K562 (cell line): ENCODE data around the gene INO80E. TPM values are rescaled to one million over a fixed set of nuclear protein-coding genes. Genes with fewer than 3 reads are reported as not detected.
A peak's percentile ranks its signal among the peaks of the same experiment; 100 is the strongest.

Source experiments
- ATF1 ChIP-seq, 2 experiments: fragments of 450-650 bp in 1 of 2; IDR thresholded peaks; 2 replicates each; pipeline ENCODE4 v1.6.1; 2016; ENCODE audit warnings: missing compliant biosample characterization in 1 of 2, missing genetic modification characterization in 1 of 2
- BRD9 ChIP-seq: fragments of 450-650 bp; IDR thresholded peaks from 2 replicates; pipeline ENCODE4 v1.6.1; 2018; ENCODE audit warnings: low read depth; ENCODE audit not compliant: partially characterized antibody
- CSDE1 ChIP-seq, 2 experiments: fragments of 450-650 bp; IDR thresholded peaks; 2 replicates each; pipeline ENCODE4 v1.6.1; 2016; ENCODE audit warnings: mild to moderate bottlenecking in 1 of 2
- CXXC5 ChIP-seq: fragments of 250-450 bp; sonication (Bioruptor Pico); IDR thresholded peaks from 2 replicates; pipeline ENCODE4 v1.8.0; 2022; ENCODE audit warnings: inconsistent platforms, mild to moderate bottlenecking, moderate library complexity
- ELF1 ChIP-seq: fragments of 200-800 bp; sonication (Bioruptor generic); IDR thresholded peaks from 2 replicates; pipeline ENCODE4 v1.6.1; 2016; ENCODE audit warnings: missing genetic modification characterization, missing compliant biosample characterization
- FUS ChIP-seq: fragments of 200-400 bp; formaldehyde crosslinking; optimal IDR thresholded peaks from 2 replicates; pipeline ENCODE3; 2017; ENCODE audit warnings: low read depth, low read length
- KDM2B ChIP-seq: fragments of 250-450 bp; sonication (Bioruptor Pico); IDR thresholded peaks from 2 replicates; pipeline ENCODE4 v1.8.0; 2021; ENCODE audit warnings: mild to moderate bottlenecking, moderate library complexity
- MAFF ChIP-seq: IDR thresholded peaks from 2 replicates; pipeline ENCODE4 v1.6.1; 2012; ENCODE audit warnings: low read length, improper control_type of control experiment
- MAFG ChIP-seq: fragments of 450-650 bp; conservative IDR thresholded peaks from 2 replicates; pipeline ENCODE4 v1.6.1; 2016; ENCODE audit warnings: missing genetic modification characterization, missing compliant biosample characterization
- MECOM ChIP-seq: fragments of 250-450 bp; sonication (Bioruptor Pico); IDR thresholded peaks from 2 replicates; pipeline ENCODE4 v1.8.0; 2022; ENCODE audit warnings: inconsistent platforms
- NFIC ChIP-seq: fragments of 450-650 bp; IDR thresholded peaks from 2 replicates; pipeline ENCODE4 v1.6.1; 2017; ENCODE audit warnings: mild to moderate bottlenecking, inconsistent platforms
- POLR2AphosphoS2 ChIP-seq: IDR thresholded peaks from 2 replicates; pipeline ENCODE4 v1.6.1; 2012; ENCODE audit warnings: low read length, improper control_type of control experiment
- POLR2G ChIP-seq: fragments of 200-400 bp; formaldehyde crosslinking; IDR thresholded peaks from 2 replicates; pipeline ENCODE4 v1.6.1; 2017; ENCODE audit warnings: low read depth, mild to moderate bottlenecking, antibody characterized with exemption, low read length, moderate library complexity
- PRDM10 ChIP-seq: fragments of 450-650 bp; IDR thresholded peaks from 2 replicates; pipeline ENCODE4 v1.6.1; 2018; ENCODE audit not compliant: partially characterized antibody
- SREBF1 ChIP-seq: fragments of 150-350 bp; IDR thresholded peaks from 2 replicates; pipeline ENCODE4 v1.6.1; 2014; ENCODE audit warnings: antibody characterized with exemption, low read depth, low read length, borderline replicate concordance
- SRSF9 ChIP-seq: fragments of 200-400 bp; formaldehyde crosslinking; IDR thresholded peaks from 2 replicates; pipeline ENCODE4 v1.6.1; 2017; ENCODE audit warnings: low read depth, low read length, borderline replicate concordance
- TBL1XR1 ChIP-seq, 2 experiments: IDR thresholded peaks; 2 replicates each; pipeline ENCODE4 v1.6.1; 2012; ENCODE audit warnings: improper control_type of control experiment in 2 of 2, low read length in 2 of 2, mild to moderate bottlenecking in 1 of 2
- TCF7 ChIP-seq: sonication (generic); IDR thresholded peaks from 2 replicates; pipeline ENCODE4 v1.6.1; 2016; ENCODE audit warnings: antibody characterized with exemption, borderline replicate concordance
- TEAD4 ChIP-seq, 2 experiments: sonication (generic) in 1 of 2; formaldehyde crosslinking in 1 of 2; IDR thresholded peaks; 2 replicates each; pipeline versions ENCODE4 v1.6.1 to v1.8.0; 2012 to 2022; ENCODE audit warnings: borderline replicate concordance in 1 of 2, inconsistent platforms in 1 of 2, low read length in 1 of 2, mild to moderate bottlenecking in 1 of 2, missing genetic modification reagents in 1 of 2
- VEZF1 ChIP-seq: fragments of 200-800 bp; sonication (Bioruptor generic); IDR thresholded peaks from 2 replicates; pipeline ENCODE4 v1.6.1; 2017; ENCODE audit warnings: missing genetic modification characterization, missing compliant biosample characterization
- ZBTB12 ChIP-seq: fragments of 250-450 bp; sonication (Bioruptor Pico); IDR thresholded peaks from 2 replicates; pipeline ENCODE4 v1.4.0; 2020
- ZNF121 ChIP-seq: sonication (generic); formaldehyde crosslinking; conservative IDR thresholded peaks from 2 replicates; pipeline ENCODE4 v1.8.0; 2022; ENCODE audit warnings: missing genetic modification reagents
- polyA plus RNA-seq, 8 experiments: library from polyadenylated mRNA; depleted of rRNA in 4 of 8; stranded (reverse) in 5 of 8; unstranded in 3 of 8; fragments of >200 nt; fragmentation: Nextera tagmentation in 2 of 8; fragmentation: Illumina TruSeq in 1 of 8; extraction: Ambion mirVana in 2 of 8; extraction: Trizol in 1 of 8; gene quantifications; 2 replicates each; pipeline versions ENCODE4 v1.2.1 to v1.2.3, GENCODE V29; 2011 to 2014; ENCODE audit warnings: inconsistent platforms in 1 of 8, missing spikeins in 1 of 8
- total RNA-seq, 7 experiments: library from RNA; depleted of rRNA in 6 of 7; stranded (reverse); fragments of >200 nt in 6 of 7; fragmentation: Illumina TruSeq in 2 of 7; extraction: Trizol in 2 of 7; gene quantifications; 2 replicates each; pipeline versions ENCODE4 v1.2.1 to v1.2.3, GENCODE V29; 2011 to 2021; ENCODE audit warnings: low replicate concordance in 1 of 7

The INO80E gene
- total and polyA plus RNA-seq, 9 of the 15 experiments (the other 6 are each of a cell fraction or from before 2014, with no cell fraction given): 0.31 to 102 (median 49.3) TPM

GRCh38 chr16:29973384-29974246 lies 22.4 kb upstream of the INO80E start, which contains the start of gene TAOK2 (continued):
- TF ChIP-seq CXXC5 (CRISPR knock-in tag) (peak; percentile 71), CSDE1 (IDR thresholded peaks at IDR 0.05) (peak in 1 of 2 experiments; percentile 63; a peak in 2 of 4 replicates), MECOM (CRISPR knock-in tag) (no peak), ELF1 (tag) (no peak; the same call in 1 of the 2 replicates), MAFF (no peak), ATF1 (CRISPR knock-in tag; IDR thresholded peaks at IDR 0.05) (no peak), ATF1 (tag; IDR thresholded peaks at IDR 0.05) (peak; percentile 60), PRDM10 (no peak), SRSF9 (no peak), BRD9 (no peak), FUS (no peak), SREBF1 (no peak), NFIC (peak; percentile 23; the same call in 1 of the 2 replicates), MAFG (tag) (no peak), POLR2AphosphoS2 (peak; percentile 92), VEZF1 (CRISPR knock-in tag) (peak; percentile 94), POLR2G (peak; percentile 88), ZNF121 (no peak), ZBTB12 (CRISPR knock-in tag) (no peak; the same call in 1 of the 2 replicates), TBL1XR1 (IDR thresholded peaks at IDR 0.05; ENCODE audit: low read length in 2 of 2) (no peak), KDM2B (no peak), TEAD4 (IDR thresholded peaks at IDR 0.05; ENCODE audit: low read length) (peak; percentile 27; the same call in 1 of the 2 replicates), TEAD4 (CRISPR knock-in tag; IDR thresholded peaks at IDR 0.05; ENCODE audit: borderline replicate concordance) (no peak), TCF7 (no peak)
